GM20000 (cell line): ENCODE measurements around the gene CUBN.

ENCODE experiments used
- DNase-seq: peaks from one replicate; pipeline ENCODE4 v3.0.0; 2012; ENCODE audit warnings: low spot score
- CTCF ChIP-seq: IDR thresholded peaks from 2 replicates; pipeline ENCODE4 v1.5.1; 2012; ENCODE audit warnings: mild to moderate bottlenecking, control low read depth; ENCODE audit errors: extremely low read depth, missing control alignments

CUBN gene

GRCh38 chr10:16853809-16854208 lies 275.8 kb downstream of the CUBN start:
- no peak for TF ChIP-seq CTCF
- no peak for DNase-seq

GRCh38 chr10:16853201-16853600 lies 276.4 kb downstream of the CUBN start:
- peak; percentile 22 for TF ChIP-seq CTCF
- no peak for DNase-seq

- no peak for TF ChIP-seq CTCF
- DNase-seq: no peak
Observed at GRCh38 chr10:16852624-16853023, 277.0 kb downstream of the CUBN start.

- DNase-seq: no peak
- TF ChIP-seq CTCF: no peak
Observed at GRCh38 chr10:16848562-16849154, 281.0 kb downstream of the CUBN start.

GRCh38 chr10:16847644-16848043 lies 282.0 kb downstream of the CUBN start:
- no peak for TF ChIP-seq CTCF
- no peak for DNase-seq

GRCh38 chr10:16845248-16845647 lies 284.4 kb downstream of the CUBN start:
- DNase-seq: no peak
- TF ChIP-seq CTCF: no peak

GRCh38 chr10:16843252-16843870 lies 286.2 kb downstream of the CUBN start:
- TF ChIP-seq CTCF: no peak
- DNase-seq: peak; percentile 21
